Measurements from ENCODE around the gene LRRC66.

DNA sequence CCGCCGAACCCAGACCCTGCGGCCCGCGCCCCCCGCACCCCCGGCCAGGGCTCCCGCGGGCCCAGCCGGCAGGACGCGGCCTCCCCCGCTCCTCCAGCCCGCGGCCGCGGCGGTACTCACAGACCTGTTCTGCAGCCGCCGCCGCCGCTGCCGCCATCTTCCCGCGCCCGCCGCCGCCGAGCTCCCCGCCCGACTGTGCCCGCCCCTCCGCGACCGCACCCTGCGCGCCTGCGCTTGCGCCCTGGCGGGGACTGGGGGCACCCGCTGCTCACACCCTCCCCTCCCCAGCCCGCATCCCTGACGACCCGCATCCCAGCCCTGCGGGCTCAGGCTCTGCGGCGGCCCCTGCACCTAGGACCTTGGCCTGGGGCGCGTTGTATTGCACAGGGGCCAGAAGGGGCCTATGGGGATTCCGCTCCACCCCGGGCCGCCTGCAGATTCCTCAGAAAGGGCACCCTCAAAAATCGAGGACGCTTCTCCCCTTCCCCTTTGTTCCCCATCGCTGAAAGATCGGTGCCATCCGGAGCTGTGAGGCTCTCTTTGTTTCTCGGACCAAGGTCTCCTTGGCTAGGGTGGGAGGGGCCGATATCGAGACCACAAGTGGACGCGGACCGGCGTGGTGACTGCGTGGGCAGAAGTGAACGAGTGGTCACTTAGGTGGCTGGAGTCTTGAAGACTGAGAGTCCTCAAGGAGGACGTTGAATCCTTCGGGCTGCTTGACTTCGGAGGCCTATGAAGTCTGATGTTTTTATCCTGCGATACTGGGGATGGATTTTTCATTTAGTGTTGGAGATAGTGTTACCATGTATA lies 18.1 kb upstream of the LRRC66 start, which contains the start of gene SGCB:
- TF ChIP-seq, protein P1, sequence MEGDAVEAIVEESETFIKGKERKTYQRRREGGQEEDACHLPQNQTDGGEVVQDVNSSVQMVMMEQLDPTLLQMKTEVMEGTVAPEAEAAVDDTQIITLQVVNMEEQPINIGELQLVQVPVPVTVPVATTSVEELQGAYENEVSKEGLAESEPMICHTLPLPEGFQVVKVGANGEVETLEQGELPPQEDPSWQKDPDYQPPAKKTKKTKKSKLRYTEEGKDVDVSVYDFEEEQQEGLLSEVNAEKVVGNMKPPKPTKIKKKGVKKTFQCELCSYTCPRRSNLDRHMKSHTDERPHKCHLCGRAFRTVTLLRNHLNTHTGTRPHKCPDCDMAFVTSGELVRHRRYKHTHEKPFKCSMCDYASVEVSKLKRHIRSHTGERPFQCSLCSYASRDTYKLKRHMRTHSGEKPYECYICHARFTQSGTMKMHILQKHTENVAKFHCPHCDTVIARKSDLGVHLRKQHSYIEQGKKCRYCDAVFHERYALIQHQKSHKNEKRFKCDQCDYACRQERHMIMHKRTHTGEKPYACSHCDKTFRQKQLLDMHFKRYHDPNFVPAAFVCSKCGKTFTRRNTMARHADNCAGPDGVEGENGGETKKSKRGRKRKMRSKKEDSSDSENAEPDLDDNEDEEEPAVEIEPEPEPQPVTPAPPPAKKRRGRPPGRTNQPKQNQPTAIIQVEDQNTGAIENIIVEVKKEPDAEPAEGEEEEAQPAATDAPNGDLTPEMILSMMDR (conservative IDR thresholded peaks at IDR 0.05; ENCODE audit: low read depth in 2 of 2) = no peak
- peak; percentile 66 for TF ChIP-seq POLR2AphosphoS5 (IDR thresholded peaks at IDR 0.05; ENCODE audit: low read depth)
- no peak for TF ChIP-seq EZH2 (IDR thresholded peaks at IDR 0.05; ENCODE audit: low read depth, unreplicated experiment)
- no peak for TF ChIP-seq EZH2phosphoT487 (IDR thresholded peaks at IDR 0.05; ENCODE audit: unreplicated experiment)
- no peak for TF ChIP-seq ZNF331 (CRISPR knock-in tag; IDR thresholded peaks at IDR 0.05; ENCODE audit: low read depth)
- TF ChIP-seq, protein P2, sequence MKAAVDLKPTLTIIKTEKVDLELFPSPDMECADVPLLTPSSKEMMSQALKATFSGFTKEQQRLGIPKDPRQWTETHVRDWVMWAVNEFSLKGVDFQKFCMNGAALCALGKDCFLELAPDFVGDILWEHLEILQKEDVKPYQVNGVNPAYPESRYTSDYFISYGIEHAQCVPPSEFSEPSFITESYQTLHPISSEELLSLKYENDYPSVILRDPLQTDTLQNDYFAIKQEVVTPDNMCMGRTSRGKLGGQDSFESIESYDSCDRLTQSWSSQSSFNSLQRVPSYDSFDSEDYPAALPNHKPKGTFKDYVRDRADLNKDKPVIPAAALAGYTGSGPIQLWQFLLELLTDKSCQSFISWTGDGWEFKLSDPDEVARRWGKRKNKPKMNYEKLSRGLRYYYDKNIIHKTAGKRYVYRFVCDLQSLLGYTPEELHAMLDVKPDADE (IDR thresholded peaks at IDR 0.05) = no peak
- TF ChIP-seq, protein P3, sequence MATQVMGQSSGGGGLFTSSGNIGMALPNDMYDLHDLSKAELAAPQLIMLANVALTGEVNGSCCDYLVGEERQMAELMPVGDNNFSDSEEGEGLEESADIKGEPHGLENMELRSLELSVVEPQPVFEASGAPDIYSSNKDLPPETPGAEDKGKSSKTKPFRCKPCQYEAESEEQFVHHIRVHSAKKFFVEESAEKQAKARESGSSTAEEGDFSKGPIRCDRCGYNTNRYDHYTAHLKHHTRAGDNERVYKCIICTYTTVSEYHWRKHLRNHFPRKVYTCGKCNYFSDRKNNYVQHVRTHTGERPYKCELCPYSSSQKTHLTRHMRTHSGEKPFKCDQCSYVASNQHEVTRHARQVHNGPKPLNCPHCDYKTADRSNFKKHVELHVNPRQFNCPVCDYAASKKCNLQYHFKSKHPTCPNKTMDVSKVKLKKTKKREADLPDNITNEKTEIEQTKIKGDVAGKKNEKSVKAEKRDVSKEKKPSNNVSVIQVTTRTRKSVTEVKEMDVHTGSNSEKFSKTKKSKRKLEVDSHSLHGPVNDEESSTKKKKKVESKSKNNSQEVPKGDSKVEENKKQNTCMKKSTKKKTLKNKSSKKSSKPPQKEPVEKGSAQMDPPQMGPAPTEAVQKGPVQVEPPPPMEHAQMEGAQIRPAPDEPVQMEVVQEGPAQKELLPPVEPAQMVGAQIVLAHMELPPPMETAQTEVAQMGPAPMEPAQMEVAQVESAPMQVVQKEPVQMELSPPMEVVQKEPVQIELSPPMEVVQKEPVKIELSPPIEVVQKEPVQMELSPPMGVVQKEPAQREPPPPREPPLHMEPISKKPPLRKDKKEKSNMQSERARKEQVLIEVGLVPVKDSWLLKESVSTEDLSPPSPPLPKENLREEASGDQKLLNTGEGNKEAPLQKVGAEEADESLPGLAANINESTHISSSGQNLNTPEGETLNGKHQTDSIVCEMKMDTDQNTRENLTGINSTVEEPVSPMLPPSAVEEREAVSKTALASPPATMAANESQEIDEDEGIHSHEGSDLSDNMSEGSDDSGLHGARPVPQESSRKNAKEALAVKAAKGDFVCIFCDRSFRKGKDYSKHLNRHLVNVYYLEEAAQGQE (IDR thresholded peaks at IDR 0.05; ENCODE audit: unreplicated experiment) = no peak
- no peak for TF ChIP-seq JUNB (IDR thresholded peaks at IDR 0.05; ENCODE audit: unreplicated experiment)
- no peak for TF ChIP-seq CREB1 (CRISPR knock-in tag; IDR thresholded peaks at IDR 0.05; ENCODE audit: low read depth)

Measured in GM23338 (cell line).